Cortex of kidney (tissue), 1 donor: Measurements from ENCODE around the gene INTS1.

Experiments
- DNase-seq: peaks from one replicate; lab custom pipeline; 2025; lab: John Stamatoyannopoulos, UW

INTS1 gene

GRCh38 chr7:1432411-1433082 is 71.6 kb downstream of the INTS1 start:
- no peak for DNase-seq

DNA sequence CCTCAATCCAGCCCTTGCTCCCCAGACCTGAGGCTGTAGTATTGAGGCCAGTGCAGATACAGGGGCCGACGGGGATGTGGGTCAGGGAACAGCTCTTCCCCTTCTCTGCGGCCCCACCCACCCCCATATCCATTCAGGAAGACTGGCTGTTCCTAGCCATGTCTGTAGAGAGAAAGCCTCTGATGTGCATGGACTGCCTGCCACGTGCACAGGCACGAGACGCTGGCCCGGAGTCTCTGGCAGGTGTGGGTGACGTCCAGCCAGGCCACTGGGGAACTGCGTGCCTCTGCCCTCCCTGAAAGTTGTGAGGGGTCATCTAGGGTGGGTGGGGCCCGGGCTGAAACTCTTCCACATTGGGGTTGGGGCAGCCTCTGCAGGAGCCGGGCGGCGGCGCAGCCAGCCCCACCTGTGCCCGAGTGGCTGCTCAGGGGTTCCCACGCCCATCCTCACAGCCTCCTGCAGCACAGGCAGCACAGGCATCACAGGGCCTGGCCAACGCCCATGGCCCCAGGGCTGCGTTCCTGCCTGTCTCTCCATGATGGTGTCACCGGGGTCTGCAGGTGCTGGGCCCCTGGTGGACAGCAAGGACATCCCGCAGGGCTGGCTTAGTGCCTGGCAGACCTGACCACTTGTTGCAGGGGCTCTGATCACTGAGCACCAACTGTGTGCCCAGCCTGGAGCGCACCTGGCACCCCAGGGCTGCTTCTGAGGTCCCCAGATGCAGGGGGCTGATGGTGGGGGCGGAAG is 72.4 kb downstream of the INTS1 start:
- no peak for DNase-seq

- no peak for DNase-seq
Measured at GRCh38 chr7:1431226-1431625, 73.0 kb downstream of the INTS1 start.

DNA sequence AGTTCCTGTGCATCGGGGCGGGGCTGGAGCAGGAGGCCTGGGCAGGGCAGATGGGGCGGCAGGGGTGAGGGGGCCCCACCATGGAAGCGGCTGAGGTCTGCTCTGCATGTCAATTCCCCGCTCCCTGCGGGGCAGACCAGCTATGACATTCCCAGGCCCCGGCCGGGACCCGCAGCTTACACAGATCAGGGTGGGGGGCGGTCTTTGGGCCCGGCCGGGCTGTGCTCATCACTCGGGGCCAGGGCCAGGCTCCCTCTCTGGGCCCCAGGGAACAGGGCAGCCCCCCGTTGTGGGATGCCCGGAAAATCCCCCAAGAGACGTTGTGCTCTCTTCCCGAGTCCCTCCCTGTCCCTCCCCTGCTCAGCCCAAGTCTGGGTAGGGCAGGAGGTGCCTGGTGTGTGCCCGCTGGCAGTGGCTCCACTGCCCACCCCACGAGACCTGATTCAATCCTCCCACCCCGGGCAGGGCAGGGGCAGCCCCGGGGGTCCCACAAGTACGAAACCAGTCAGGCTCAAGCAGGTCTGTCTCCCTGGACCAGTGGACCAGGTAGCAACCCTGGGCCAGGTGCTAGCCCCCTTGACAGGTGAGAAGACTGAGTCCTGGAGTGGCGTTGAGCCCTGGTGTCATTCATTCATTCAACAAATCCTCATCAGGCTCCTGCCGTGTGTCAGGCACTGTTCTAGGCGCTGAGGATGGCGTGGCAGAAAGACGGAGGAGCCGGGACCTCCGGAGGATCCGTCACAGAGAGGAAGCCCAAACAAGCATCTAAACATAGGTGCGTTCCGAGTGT is 73.9 kb downstream of the INTS1 start:
- DNase-seq, result no peak

DNA sequence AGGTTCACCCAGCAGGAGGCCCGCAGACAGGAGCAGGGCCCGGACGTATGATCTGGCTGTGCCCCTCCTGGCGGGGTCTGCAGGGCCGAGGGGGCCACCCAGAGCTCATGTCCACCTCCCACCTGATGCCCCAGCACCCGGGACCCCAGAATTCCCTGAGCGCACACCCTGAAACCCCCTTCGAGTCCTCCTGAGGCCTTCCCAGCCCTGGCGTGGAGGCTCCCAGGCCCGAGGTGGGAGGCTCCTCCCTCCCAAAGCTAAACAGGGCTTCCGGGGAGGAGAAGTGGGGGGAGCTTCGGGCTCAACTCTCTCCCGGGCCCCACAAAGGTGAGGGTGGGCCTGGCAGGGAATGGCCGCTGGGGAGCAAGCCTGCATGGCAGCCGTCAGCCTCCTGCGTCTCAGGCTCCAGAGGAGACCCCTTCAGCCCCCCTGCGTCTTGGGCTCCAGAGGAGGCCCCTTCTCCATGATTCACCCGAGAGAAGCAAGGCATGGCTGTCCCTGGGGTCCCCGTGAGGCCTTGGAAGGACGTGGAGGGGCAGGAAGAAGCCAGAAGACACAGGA is 75.2 kb downstream of the INTS1 start:
- no peak for DNase-seq

- DNase-seq, result no peak
Measured at GRCh38 chr7:1427064-1427657, 77.0 kb downstream of the INTS1 start.

DNA sequence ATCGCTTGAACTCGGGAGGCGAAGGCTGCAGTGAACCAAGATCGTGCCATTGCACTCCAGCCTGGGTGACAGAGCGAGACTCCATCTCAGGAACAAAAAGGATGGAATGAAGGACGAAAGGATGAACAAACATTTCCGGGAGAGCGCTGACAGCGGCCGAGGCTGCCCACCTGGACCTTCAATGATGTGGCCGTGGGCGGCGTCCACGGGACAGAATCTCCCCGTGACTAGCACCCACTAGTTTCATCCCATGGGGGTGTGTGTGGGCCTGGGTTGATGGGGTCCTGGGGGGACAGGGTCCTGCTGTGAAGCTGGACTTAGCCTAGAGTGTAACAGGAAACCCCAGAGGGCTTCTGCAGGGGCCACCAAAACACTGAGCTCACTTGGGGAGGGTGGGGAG is 77.7 kb downstream of the INTS1 start:
- no peak for DNase-seq

- DNase-seq, result no peak
Measured at GRCh38 chr7:1425292-1426136, 78.7 kb downstream of the INTS1 start.

DNA sequence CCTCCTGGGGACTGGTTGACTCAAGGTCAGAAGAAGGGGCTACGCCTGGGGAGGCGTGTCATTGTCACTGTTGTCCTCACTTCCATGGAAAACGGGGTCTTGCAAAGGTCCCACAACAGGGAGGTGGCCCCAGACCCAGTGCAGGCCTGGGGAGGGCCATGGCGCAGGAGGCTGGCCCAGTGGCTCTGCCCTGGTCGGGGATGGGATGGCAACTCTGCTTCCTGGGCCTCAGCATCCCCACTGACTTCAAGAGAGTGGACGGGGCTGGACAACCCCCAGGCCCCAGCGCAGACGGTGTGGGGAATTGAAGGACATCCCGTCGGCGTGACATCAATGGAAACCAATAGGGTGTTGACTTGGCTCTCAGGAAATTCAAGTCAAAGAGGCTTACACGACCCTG is 80.1 kb downstream of the INTS1 start:
- no peak for DNase-seq

GRCh38 chr7:1423264-1423811 is 80.9 kb downstream of the INTS1 start:
- DNase-seq, result no peak

DNA sequence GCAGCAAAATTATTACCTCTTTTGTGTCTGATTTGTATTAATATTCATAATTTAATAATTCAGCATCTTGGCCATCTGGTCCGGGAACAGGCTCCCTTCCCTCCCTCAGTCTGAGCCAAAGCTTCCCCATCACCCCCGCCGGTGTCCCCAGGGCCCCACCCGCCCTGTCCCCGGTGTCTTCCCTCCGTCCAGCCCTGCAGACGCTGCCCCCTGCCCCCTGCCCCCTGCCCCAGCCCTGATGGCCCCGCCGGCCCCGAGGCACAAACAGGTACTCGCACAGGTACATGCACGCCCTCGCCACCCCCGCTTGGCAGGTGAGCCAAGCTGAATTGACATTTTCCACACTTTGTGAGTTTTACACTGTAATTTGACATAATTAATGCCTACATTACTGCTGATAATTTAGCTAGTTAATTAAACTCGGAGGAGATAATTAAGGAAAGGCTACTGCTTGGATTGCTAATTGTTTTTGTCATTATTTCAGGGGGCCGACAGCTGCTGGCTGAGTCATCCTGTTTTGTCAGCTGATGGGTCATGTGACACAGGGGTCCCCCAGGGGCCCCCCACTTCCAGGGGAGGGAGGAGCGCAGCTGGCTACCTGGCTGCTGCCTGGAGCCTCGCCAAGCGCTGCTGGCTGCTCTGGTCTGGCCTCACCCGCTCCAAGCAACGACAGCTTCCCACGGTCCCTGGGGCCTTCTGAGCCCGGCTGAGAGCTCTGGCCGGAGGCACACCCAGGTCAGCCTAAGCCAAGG is 81.5 kb downstream of the INTS1 start:
- no peak for DNase-seq

DNA sequence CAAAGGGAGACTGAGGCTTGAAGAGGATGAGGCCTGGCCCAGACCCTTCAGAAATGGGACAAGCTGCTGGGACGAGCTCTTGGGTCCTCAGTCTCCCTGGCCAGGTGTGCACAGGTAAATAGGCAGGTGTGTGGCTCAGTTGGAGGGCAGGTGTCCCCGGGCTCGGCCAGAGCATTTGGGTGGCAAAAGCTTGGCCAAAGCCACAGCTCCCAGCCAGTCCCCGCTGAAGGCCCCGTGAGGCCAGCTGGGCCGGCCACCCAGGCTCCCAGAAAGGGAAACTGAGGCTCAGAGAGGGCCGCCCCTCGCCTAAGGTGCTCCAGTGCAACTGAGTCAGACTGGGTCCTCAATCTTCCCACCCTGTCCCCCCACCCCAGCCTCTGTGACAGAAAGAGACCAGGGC is 82.2 kb downstream of the INTS1 start:
- no peak for DNase-seq

DNA sequence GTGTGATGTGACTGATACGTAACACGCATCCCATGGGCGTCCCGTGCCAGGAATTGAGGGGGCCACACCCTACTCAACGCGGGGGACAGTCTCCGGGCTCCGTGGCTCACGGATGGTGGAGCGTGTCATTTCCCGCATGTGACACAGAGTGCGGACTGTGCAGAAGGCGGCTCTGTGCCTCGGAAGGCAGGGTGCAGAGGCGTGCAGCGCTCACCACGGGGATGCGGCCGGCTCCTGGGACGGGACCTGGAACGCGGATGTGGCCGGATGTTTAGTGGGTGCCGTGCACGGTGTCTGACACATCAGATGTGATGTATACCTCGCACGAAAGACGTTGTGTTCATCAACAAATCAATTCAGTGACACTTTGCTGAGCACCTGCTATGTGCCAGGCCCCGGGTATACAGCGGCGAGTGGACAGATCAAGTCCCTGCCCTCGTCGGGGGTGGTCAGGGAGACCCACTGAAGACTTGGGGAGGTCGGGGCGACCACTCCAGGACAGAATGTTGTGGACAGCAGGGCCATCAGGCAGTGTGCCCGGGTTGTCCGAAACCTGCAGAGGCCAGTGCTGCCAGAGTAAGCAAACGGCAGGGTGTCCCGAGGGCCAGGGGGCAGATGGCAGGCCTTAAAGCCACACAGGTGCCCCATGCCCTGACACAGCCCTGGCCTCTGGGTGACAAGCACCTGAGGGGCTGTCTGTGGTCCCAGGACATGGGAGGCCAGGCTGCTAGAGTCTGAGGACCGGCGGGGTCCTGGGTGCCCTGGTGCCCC is 83.0 kb downstream of the INTS1 start:
- no peak for DNase-seq
